Measurements from ENCODE around the gene UBE2O.

UBE2O gene

DNA sequence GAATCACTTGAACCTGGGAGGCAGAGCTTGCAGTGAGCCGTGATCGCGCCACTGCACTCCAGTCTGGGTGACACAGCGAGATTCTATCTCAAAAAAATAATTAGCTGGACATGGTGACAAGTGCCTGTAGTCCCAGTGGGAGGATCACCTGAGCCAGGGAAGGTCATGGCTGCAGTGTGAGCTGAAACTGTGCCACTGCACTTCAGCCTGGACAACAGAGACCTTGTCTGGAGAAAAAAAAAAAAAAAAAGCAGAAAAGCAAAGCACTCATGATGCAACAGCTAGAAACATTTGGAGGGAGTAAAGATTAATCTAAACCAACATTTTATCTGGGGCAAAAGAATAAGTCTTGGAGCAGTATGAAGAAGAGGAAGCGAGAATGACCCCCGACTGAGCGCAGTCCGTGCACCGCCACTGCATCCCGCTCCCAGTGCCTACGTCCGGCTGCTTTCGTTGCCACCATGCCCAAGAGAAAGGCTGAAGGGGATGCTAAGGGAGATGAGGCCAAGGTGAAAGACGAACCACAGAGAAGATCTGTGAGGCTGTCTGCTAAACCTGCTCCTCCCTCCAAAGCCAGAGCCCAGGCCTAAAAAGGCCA, 107.5 kb downstream of the UBE2O start:
- no peak for DNase-seq (ENCODE audit: low read depth)

- DNase-seq (ENCODE audit: low read depth), result no peak
These were observed 109.8 kb downstream of the UBE2O start for GRCh38 chr17:76343106-76343505.

GRCh38 chr17:76341301-76341700, 111.7 kb downstream of the UBE2O start:
- no peak for DNase-seq (ENCODE audit: low read depth)
